Thyroid gland (tissue), 4 donors: ENCODE measurements around the gene GORASP1. TPM values are rescaled to one million over a fixed set of nuclear protein-coding genes. Genes with fewer than 3 reads are reported as not detected.

Source experiments
- DNase-seq, 2 donors: peaks; one replicate each; pipeline ENCODE4 v3.0.0-alpha.2; 2019
- H3K27ac ChIP-seq, 3 donors: fragments of 200-600 bp; sonication (generic); 1 replicate in 2 of 3; 2 replicates in 1 of 3; pipeline ENCODE4 v1.5.1; 2016 to 2019; ENCODE audit warnings: mild to moderate bottlenecking in 1 of 3, moderate library complexity in 1 of 3
- H3K27me3 ChIP-seq: fragments of 200-600 bp; sonication (generic); one replicate; pipeline ENCODE4 v1.5.1; 2019
- H3K36me3 ChIP-seq, 2 donors: fragments of 200-600 bp; sonication (generic); one replicate each; pipeline ENCODE4 v1.5.1; 2016 to 2019
- H3K4me1 ChIP-seq, 2 donors: fragments of 200-600 bp; sonication (generic); one replicate each; pipeline ENCODE4 v1.5.1; 2017 to 2019
- H3K4me3 ChIP-seq, 3 donors: fragments of 200-600 bp; sonication (generic); replicated peaks in 1 of 3; 1 replicate in 2 of 3; 2 replicates in 1 of 3; pipeline ENCODE4 v1.5.1; 2016; ENCODE audit warnings: mild to moderate bottlenecking in 1 of 3
- H3K9me3 ChIP-seq: fragments of 200-600 bp; sonication (generic); one replicate; pipeline ENCODE4 v1.5.1; 2017
- CTCF ChIP-seq, 6 experiments: fragments of 200-600 bp in 3 of 6; fragments of 450-650 bp in 3 of 6; sonication (generic) in 3 of 6; IDR thresholded peaks; one replicate each; pipeline ENCODE4 v1.5.1; 2016 to 2019; ENCODE audit warnings: antibody characterized with exemption in 6 of 6, mild to moderate bottlenecking in 2 of 6, inconsistent platforms in 1 of 6, moderate library complexity in 1 of 6
- POLR2A ChIP-seq, 2 donors: fragments of 450-650 bp; IDR thresholded peaks; one replicate each; pipeline ENCODE4 v1.6.1; 2017; ENCODE audit warnings: antibody characterized with exemption in 2 of 2, mild to moderate bottlenecking in 2 of 2, moderate library complexity in 1 of 2
- WGBS, 2 donors: methylation state at CpG; one replicate each; pipeline ENCODE4 v1.1.5; 2017; 5-methylcytosine and 5-hydroxymethylcytosine counted together
- intact Hi-C: fragments of 100-400 bp; cut with DNase I; formaldehyde crosslinking; loops from one replicate; pipeline ENCODE4 v1.15.1; 2023
- total RNA-seq, 4 donors: library from RNA; depleted of rRNA; stranded (reverse); fragments of >200 nt; gene quantifications; one replicate each; pipeline ENCODE4 v1.2.3, GENCODE V29; 2016

Gene GORASP1
- total RNA-seq, 4 donors from 2014 or later, result 64.6 to 105 (median 101) TPM

GRCh38 chr3:39148435-39149058 lies 41.1 kb upstream of the GORASP1 start:
- peaks cover 59 to 63% of the 10 kb centered on the region in 2 donors for H3K4me1 ChIP-seq
- no peak for DNase-seq
- 42 to 44% methylated on average over 8 to 9 of the region's 9 CpGs for WGBS, 2 donors

GRCh38 chr3:39147711-39148434 lies 40.4 kb upstream of the GORASP1 start:
- DNase-seq, result peak in 1 of 2 donors; percentile 37
- H3K9me3 ChIP-seq, result no peaks in the 10 kb centered on the region
- H3K36me3 ChIP-seq, result peaks cover 37 to 38% of the 10 kb centered on the region in 2 donors
- intact Hi-C loops, result no loop called here
- peak overlapping the region in 1 of 3 donors; percentile 5 for H3K4me3 ChIP-seq
- H3K27ac ChIP-seq, result peak overlapping the region; percentile 60 to 100 (median 99)
- WGBS, 2 donors, result 47% methylated on average over 9 of the region's 9 CpGs
- no peaks in the 10 kb centered on the region for H3K27me3 ChIP-seq
- peaks cover 62 to 63% of the 10 kb centered on the region in 2 donors for H3K4me1 ChIP-seq
- TF ChIP-seq POLR2A (IDR thresholded peaks at IDR 0.05) (no peak), CTCF (IDR thresholded peaks at IDR 0.05) (no peak)

More at GRCh38 chr3:39148435-39149058, 41.1 kb upstream of the GORASP1 start:
- no peaks in the 10 kb centered on the region for H3K27me3 ChIP-seq
- peaks cover 30 to 36% of the 10 kb centered on the region in 2 donors for H3K36me3 ChIP-seq
- no peak overlapping the region for H3K4me3 ChIP-seq
- no peak for TF ChIP-seq POLR2A (IDR thresholded peaks at IDR 0.05)
- TF ChIP-seq CTCF (IDR thresholded peaks at IDR 0.05), result no peak
- H3K9me3 ChIP-seq, result no peaks in the 10 kb centered on the region
- H3K27ac ChIP-seq, result peak overlapping the region in 2 of 3 donors; percentile 99 to 100
- intact Hi-C loops, result no loop called here

DNA sequence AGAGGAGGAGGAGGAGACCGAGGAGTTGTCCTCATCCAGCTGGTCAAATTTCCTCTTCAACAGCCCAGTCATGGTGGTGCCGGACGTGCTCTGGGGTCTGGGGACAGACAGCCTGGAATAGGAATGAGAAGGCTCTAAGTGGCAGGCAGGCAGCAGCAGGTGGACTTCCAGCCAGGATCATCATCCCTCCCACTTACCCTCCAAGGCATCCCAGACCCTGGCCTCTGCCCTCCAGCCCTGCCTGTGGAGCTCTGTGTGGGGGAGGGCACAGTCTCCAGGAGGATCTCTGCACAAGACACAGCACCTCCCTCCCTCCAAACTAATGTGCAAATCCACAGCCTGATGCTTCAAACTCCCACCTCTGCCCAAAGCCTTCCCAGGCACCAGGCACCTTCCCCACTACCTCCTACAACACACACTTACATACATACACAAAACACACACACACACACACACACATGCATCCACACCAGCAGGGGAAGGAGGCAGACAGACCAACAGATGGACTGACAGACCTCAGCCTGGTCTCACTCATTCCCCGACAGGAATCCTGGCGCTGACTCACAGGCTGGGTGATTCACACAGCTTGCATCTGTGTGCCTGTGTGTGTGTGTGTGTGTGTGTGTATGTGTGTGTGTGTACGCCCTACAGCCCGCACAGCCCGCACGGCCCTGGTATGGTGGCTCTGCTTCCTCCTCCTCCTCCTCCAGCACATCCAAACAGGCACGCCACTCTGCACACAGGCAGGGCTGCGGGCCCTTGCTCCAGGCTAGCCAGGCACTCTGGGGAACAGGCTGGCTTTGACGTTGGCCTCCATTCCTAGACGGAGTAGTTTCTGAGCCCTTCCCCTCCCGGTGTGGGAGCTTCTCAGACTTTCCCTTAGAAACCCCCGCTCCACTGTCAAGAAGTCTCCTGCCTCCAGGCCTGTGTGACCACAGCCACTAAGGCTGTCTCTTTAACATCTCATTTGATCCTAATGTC lies 39.5 kb upstream of the GORASP1 start:
- no peaks in the 10 kb centered on the region for H3K9me3 ChIP-seq
- TF ChIP-seq POLR2A (IDR thresholded peaks at IDR 0.05), result no peak
- no peak for TF ChIP-seq CTCF (IDR thresholded peaks at IDR 0.05)
- intact Hi-C loops, result no loop called here
- H3K27me3 ChIP-seq, result no peaks in the 10 kb centered on the region
- peak overlapping the region; percentile 60 to 100 (median 99) for H3K27ac ChIP-seq
- H3K36me3 ChIP-seq, result peaks cover 42 to 46% of the 10 kb centered on the region in 2 donors
- DNase-seq, result peak; percentile 44 to 59
- peaks cover 66 to 72% of the 10 kb centered on the region in 2 donors for H3K4me1 ChIP-seq
- peak overlapping the region in 1 of 3 donors; percentile 5 for H3K4me3 ChIP-seq
- 28 to 46% methylated on average over 7 to 15 of the region's 15 CpGs for WGBS, 2 donors

- Histone ChIP-seq H3K9me3 (no peaks in the 10 kb centered on the region), H3K36me3 (peaks cover 42 to 46% of the 10 kb centered on the region in 2 donors), H3K27ac (peak overlapping the region in 2 of 3 donors; percentile 59 to 100), H3K4me1 (peaks cover 66 to 74% of the 10 kb centered on the region in 2 donors), H3K27me3 (no peaks in the 10 kb centered on the region), H3K4me3 (no peak overlapping the region)
- no peak for DNase-seq
- intact Hi-C loops, result no loop called here
- 72 to 76% methylated on average over 10 to 11 of the region's 11 CpGs for WGBS, 2 donors
- TF ChIP-seq POLR2A (IDR thresholded peaks at IDR 0.05) (no peak), CTCF (IDR thresholded peaks at IDR 0.05) (no peak)
Measured at GRCh38 chr3:39146083-39146501, 38.7 kb upstream of the GORASP1 start.
